Measurements from ENCODE around the gene PKD2L2.
"Not testable (repeated sequence)": the region's sequence is repeated elsewhere in the genome, so short reads cannot be mapped to it uniquely, and the experiment has no call there.

PKD2L2 gene

DNA sequence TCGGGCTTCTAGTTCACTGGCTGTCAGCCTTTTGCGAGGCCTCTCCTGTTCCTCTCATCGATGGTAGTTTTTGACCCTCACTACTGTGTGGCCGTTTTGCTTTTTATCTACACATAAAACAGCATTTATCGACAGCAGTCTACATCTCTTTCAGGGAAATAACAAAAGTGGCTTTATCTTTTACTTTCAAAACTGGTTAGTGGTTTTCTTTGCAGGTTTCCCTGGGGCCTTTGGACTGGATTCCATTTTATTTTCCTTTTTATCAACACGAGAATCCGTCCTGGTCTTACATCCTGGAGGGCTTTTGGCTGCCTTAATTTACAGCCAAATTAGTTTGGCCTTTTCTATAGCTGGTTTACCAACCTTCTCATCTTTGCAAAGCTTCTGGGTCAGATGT is 793 bp upstream of the PKD2L2 start:
- no peak for DNase-seq (ENCODE audit: low spot score)

DNA sequence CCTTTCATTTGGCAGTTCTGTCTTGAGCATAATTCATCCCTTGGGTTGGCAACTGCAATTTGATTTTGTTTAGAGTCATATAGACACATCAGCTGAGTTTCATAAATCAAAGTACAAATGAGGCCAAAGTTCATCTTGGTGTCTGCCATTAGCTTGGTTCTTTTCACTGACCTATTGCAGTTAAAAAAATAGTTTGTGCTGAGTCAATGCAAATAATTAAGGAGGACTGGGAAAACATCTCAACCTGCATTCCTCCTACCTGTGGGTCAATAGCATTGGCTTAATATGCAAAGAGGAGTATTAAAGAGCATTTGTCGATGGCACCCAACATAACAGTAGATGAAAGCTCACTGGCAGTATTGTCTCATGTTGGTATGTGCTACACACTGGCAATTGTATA is 1.6 kb downstream of the PKD2L2 start:
- DNase-seq (ENCODE audit: low spot score) = no peak

DNA sequence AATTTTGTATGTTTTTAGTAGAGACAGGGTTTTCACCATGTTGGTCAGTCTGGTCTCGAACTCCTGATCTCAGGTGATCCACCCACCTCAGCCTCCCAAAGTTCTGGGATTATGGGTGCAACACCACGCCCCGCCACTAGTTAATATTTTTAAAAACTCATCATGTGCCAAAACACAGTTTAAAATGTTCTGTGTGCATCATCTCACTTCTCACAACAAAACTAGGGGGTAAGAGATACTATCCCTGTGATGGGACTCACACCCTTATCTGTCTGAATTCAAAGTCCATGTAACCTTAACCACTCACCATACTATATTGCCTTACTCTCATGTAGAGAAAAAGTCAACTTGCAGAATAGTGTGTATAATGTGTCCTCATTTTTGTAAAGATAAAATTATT is 2.6 kb downstream of the PKD2L2 start:
- DNase-seq (ENCODE audit: low spot score) = no peak

GRCh38 chr5:137894586-137894985 is 5.3 kb downstream of the PKD2L2 start:
- no peak for DNase-seq (ENCODE audit: low spot score)

GRCh38 chr5:137896560-137896959 is 7.3 kb downstream of the PKD2L2 start:
- no peak for DNase-seq (ENCODE audit: low spot score)

DNA sequence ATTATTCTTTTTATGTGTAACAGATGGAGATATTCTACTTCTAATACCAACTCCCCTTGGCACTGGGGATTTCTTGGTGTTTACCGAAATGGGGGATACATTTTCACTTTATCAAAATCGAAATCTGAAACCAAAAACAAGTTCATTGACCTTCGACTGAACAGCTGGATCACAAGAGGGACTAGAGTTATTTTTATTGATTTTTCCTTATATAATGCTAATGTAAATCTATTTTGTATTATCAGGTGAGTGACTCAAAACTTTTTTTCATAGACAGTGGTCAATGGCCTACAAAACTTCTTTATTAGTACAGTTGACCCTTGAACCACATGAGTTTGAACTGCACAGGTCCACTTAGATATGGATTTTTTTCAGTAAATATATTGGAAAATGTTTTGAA is 10.2 kb downstream of the PKD2L2 start:
- no peak for DNase-seq (ENCODE audit: low spot score)

GRCh38 chr5:137901011-137901817 is 12.0 kb downstream of the PKD2L2 start:
- no peak for DNase-seq (ENCODE audit: low spot score)

DNA sequence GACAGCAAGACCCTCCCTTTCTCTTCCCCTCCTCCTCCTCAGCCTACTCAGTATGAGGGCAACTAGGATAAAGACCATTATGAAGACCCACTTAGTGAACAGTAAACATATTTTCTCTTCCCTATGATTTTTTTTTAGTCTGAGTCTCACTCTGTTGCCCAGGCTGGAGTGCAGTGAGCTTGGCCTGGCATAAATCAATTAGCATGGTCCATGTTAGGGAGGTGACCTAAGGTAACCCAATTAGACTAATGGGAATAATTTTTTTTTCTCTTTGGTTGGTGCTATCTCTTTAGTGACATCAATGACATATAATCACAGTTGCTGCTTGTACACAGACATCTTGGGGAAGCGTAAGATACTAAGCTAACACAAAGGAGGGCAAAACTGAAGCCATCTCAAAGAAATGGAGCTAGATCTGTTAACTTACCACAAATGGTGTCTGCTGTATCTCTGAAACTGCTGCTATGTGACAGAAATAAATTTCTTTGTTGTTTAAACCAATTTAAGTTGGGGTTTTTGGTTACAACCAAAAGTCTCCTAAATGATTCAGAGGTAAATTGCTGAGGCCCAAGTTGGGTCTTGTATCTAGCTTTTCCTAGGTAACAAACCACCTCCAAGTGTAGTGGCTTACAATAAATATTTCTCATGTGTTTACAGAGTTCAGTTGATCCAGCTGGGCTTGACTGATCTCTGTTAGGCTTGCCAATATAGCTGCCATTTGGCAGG is 13.3 kb downstream of the PKD2L2 start:
- DNase-seq (ENCODE audit: low spot score) = no peak

DNA sequence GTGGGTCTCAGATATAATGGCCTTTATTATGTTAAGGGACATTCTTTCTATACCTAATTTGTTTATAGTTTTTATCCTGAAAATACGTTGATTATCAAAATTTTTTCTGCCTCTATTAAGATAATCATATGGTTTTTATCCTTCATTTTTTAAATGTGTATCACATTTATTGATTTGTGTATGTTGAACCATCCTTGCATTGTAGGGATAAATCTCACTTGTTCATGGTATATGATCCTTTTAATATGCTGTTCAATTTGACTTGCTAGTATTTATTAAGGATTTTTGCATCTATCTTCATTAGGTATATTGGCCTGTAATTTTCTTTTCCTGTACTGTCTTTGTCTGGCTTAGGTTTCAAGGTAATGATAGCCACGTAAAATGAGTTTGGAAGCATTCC is 25.5 kb downstream of the PKD2L2 start:
- DNase-seq (ENCODE audit: low spot score) = no peak

DNA sequence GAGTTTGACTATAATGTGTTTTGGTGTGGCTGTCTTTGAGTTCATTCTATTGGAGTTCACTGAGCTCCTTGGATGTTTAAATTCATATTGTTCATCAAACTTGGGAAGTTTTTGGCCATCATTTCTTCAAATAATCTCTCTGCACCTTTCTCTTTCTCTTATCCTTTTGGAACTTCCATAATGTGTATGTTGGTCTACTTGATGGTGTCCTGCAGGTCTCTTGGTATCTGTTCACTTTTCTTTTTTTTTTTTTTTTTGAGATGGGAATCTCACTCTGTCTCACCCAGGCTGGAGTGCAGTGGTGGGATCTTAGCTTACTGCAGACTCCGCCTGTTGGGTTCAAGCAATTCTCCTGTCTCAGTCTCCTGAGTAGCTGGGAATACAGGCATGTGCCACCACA is 27.7 kb downstream of the PKD2L2 start:
- DNase-seq (ENCODE audit: low spot score) = no peak

GRCh38 chr5:137921931-137922330 is 32.7 kb downstream of the PKD2L2 start:
- no peak for DNase-seq (ENCODE audit: low spot score)

GRCh38 chr5:137923856-137924255 is 34.6 kb downstream of the PKD2L2 start:
- DNase-seq (ENCODE audit: low spot score) = no peak

DNA sequence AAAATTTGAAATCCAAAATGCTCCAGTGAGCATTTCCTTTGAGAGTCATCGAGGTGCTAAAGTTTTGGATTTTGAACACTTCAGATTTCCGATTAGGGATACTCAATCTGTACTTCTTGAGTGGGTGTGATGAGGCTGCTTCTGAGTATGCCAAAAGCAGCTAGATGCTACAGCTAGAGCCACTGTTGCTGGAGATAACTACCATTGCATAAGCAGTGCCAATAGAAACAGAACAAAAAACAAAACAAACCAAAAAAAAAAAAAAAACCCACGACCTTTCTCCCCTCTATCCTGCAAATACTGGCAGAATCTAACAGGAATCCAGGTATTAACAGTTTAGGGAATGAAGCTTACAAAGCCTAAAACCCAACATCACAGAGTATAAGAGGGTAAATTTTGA is 43.5 kb downstream of the PKD2L2 start:
- no peak for DNase-seq (ENCODE audit: low spot score)

- DNase-seq (ENCODE audit: low spot score) = no peak
These were observed 44.2 kb downstream of the PKD2L2 start for GRCh38 chr5:137933491-137933911.

DNA sequence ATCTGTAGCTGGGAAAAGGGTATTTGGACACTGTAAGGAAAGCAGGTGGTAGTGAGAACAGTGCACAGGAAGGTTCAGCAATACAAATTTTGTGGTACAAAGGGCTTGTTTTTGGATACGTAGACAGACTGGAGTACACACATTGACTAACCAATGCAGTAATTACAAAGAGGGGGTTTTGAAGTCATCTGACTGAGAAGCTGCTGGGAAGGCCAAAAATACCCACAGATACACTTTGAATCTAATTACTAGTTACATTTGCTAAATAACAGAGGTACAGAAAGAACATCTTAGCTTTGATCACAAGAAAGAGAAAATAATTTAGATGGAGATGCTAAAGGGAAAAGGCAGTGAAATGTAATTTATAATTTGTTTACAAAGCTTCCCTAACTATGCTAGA is 45.9 kb downstream of the PKD2L2 start:
- no peak for DNase-seq (ENCODE audit: low spot score)

DNA sequence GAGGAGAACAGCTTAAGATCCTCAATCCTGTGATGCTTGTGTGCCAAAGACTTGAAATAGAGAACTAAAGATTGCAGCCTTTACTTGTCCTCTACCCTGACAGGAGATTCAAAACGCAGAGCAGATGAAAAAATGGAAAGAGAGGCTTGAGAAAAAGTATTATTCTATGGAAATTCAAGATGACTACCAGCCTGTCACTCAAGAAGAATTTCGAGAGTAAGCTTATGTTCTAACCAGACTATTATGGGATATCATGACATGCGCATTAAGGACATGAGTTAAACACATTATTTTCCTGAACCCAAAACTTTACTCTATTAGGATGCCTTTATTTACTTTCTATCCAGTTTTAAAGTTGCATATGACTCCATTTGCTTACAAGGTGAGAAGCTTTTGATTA is 46.4 kb downstream of the PKD2L2 start:
- DNase-seq (ENCODE audit: low spot score) = no peak

GRCh38 chr5:137937994-137938750 is 48.9 kb downstream of the PKD2L2 start:
- no peak for DNase-seq (ENCODE audit: low spot score)

GRCh38 chr5:137938751-137939143 is 49.5 kb downstream of the PKD2L2 start:
- no peak for DNase-seq (ENCODE audit: low spot score)

DNA sequence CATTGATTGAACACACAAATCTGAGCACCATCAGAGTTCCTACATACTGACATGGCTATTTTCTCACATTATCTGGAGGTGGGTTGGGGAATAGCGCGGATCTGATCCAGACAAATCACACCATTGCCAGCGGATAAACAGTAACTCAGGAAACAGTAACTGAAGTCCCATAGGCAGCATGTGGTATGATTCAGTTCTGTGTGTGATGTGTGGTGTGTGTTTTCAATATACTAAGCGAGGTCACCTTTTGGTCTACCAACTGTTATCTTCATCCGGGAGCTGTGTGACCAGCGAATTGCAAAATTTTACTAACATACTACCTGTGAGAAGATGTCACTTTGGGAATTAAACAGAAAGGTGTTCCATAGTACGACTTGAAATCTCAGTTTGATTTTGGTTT is 50.1 kb downstream of the PKD2L2 start:
- no peak for DNase-seq (ENCODE audit: low spot score)

- DNase-seq (ENCODE audit: low spot score) = not testable (repeated sequence)
These were observed 55.0 kb downstream of the PKD2L2 start for GRCh38 chr5:137944280-137944679.

GRCh38 chr5:137945825-137946224 is 56.6 kb downstream of the PKD2L2 start:
- no peak for DNase-seq (ENCODE audit: low spot score)

DNA sequence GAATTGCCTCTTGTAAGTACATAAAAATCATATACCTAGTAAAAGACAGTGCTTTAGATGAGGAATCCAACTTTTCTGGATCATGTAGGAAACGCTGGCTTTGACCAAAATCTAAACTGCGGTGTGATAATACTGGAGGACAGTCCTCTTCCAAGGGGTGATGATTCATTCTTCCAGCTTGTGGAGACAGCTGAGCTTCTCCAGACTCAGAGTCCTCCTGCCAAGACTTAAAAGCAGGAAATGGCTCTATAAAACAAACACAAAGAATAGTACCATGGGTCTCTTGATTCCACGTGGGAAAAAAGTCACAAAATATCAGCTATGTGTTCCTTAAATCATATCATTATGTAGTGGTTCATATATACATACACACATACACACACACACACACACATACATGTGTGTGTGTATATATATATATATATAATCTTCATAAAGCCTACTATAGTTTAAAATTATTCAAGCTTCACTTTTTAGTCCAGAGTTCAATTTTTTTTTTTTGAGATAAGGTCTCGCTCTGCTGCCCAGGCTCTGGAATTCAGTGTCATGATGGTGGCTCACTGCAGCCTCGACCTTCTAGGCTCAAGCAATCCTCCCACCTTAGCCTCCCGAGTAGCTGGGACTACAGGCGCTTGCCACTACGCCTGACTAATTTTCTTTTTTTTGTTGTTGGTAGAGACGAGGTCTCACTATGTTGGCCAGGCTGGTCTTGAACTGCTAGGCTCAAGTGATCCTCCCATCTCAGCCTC is 65.0 kb downstream of the PKD2L2 start:
- peak; percentile 89 for DNase-seq (ENCODE audit: low spot score)
